GM12892 (cell line): ENCODE data around the gene KRTAP4-8.

ENCODE experiments used
- POLR2A ChIP-seq: IDR thresholded peaks from 2 replicates; pipeline ENCODE4 v1.6.1; 2011; ENCODE audit warnings: low read depth, low read length, control low read depth
- POLR2AphosphoS5 ChIP-seq: IDR thresholded peaks from 2 replicates; pipeline ENCODE4 v1.6.1; 2011; ENCODE audit warnings: low read depth, low read length, control low read depth

DNA sequence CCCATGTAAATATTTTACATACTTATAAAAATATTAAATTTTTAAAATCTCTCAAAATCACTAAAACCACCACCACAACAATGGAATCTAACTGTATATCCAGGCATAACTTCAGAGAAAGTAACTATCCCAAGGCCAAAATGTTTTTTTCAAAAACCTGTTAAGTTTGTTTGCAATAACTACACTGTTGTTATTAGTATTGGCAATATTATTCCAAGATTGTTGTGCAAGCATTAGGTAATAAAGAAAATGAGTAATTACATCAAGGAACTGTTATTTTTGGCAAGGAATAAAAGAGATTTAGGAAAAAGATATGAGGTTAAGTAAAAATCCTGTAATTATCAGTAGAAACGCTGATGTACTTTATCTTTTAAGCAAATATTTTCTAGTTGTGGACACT lies 29.4 kb upstream of the KRTAP4-8 start:
- TF ChIP-seq POLR2A (no peak), POLR2AphosphoS5 (no peak)
